Activated effector memory CD4-positive, alpha-beta T cell treated with Interleukin-2 at 50 U/mL for 16 hours (primary cell): ENCODE results near the gene HOATZ.

Experiments
- DNase-seq: peaks from one replicate; pipeline ENCODE4 v3.0.0-alpha.2; 2020

Gene HOATZ

GRCh38 chr11:111550258-111550657 lies 35.7 kb downstream of the HOATZ start:
- no peak for DNase-seq

GRCh38 chr11:111554532-111554931 lies 40.0 kb downstream of the HOATZ start:
- no peak for DNase-seq

DNA sequence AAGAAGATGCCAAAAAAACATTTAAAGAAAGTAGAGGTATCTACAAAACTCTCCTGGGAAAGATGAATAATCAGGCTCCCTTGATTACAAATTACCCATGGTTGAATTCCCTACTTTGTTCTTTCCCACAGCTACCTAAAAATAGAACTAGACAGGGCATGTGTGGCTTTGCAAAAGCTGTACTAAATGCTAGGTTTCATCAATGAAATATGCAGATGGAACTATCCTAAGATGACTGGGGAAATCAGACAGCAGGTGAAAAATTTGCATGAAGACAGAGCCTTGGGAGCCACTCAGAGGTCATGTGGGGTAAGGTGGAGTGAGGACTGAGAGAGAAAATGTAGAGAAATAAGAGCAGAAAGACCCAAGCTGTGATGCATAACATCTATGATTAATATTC lies 40.7 kb downstream of the HOATZ start:
- DNase-seq = no peak

DNA sequence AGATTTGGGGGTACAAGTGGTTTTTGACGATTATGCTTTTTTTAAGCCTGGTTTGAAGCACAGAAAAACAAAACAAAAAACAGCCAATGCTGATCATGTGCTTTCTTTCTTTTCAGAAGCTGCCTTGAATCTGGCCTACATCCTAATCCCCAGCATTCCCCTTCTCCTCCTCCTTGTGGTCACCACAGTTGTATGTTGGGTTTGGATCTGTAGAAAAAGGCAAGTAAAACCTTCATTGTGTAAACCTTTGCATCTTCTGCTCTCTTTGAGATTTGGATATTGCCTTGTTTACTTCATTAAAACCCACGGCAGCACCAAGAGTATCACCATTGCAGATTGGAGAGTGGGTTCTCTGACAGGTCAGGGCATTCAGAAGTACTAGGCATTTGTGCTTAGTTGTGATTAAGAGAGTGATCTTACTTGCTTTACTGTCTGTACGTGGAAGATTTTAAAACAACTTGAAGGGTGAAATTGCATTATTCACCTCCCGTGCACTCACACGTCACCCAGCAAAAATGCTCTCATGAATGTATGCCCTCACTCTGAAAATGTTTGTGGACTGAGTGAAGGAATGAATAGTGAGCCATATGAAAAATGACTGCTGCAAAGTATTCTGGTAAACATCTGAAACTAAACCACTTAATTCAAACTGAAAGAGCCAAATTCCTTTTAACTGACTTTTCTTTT lies 43.0 kb downstream of the HOATZ start:
- DNase-seq = no peak

- DNase-seq = no peak
These were observed 45.4 kb downstream of the HOATZ start for GRCh38 chr11:111559800-111560464.

DNA sequence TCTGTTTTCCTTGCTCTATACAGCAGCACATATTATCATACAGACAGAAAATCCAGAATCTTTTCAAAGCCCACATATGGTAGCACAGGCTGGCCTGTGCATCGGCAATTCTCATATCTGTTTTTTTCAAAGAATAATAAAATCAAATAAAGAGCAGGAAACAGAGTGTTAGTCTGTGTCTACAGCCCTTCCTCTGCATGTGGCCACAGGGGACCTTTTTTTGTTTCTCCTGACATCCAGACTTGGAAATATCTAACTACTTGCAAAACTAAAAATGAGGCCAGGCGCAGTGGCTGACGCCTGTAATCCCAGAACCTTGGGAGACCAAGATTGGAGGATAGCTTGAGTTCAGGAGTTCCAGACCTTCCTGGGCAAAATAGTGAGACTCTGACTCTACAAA lies 46.2 kb downstream of the HOATZ start:
- no peak for DNase-seq

DNA sequence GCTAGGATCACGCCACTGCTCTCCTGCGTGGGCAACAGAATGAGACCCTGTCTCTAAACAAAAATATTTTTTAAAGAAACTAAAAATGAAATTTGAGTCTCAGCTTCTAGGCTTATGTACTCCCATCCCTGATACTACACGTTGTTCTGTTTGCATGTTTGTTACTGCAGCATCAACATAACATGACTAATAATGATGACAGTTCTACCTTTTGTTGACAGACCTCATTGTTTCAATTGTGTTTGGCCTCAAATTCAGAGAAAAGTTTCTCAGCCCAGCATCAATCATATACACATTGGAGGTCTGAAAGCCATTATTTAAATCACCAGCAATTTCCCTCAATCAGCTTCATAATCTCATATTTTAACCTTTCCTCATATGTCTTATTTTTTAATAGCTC lies 46.7 kb downstream of the HOATZ start:
- DNase-seq = no peak

GRCh38 chr11:111561791-111562325 lies 47.3 kb downstream of the HOATZ start:
- DNase-seq = no peak

- DNase-seq = no peak
These were observed 48.3 kb downstream of the HOATZ start for GRCh38 chr11:111562692-111563389.

DNA sequence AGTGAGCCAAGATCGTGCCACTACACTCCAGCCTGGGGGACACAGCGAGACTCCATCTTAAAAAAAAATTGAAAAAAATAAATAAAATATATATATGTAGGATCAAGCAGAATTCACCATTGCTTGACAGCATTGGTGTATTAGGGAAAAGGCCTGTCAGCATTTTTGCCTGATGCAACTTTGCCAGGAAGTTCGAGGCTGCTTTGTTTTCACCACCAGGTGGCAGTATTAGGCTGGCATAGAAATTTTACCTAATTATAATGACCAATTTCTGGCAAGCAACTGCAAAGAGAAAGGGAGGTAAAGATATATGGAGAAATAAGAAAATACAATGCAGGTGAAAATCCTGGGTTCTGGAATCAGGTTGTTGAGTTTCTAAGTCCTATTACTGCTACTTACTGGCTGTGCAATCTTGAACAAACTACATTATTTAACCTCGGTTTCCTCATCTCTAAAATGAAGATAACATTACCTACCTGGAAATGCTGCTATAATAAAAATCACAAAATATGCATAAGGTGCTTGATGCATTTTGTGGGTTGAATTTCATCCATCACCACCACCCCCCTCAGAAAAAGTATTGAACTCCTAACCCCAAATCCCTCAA lies 50.6 kb downstream of the HOATZ start:
- peak; percentile 27 for DNase-seq

- no peak for DNase-seq
These were observed 51.7 kb downstream of the HOATZ start for GRCh38 chr11:111566324-111566723.

DNA sequence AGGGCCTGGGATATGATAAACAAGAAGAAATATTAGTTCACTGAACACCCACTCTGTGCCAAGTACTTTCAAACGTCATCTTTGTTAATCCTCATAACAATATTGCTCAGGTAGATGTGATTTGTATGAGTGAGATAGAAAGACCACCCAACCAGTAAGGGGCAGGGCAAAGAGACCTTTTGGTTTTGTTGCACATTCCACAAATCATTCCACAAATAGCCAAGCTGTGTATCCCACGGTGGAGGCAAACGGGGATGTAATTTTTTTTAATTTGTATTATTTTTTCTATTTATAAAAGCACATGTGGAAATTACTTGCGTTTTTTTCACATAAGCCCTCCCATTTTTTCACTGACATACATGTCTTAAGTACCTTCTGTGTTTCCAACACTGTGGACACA lies 54.9 kb downstream of the HOATZ start:
- DNase-seq = no peak

DNA sequence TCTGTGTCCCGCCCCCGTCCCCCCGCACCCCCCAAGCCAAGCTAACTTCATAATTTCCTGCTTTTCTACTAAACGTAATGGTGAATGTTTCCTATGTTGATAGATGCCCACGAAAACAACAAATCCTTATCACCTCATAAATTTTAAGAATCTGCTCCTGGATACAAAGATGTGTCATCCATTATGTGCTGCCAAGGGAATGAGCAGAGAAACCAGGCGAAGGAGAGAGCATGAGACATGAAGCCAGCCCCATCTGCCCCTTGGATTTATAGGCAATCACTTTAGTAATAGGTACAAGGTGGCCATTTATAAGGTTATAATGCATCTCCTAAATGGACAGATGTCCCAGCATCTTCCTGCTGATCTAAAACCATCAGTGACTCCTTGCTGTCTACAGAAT lies 56.2 kb downstream of the HOATZ start:
- DNase-seq = no peak

- no peak for DNase-seq
These were observed 57.4 kb downstream of the HOATZ start for GRCh38 chr11:111571829-111572501.

- no peak for DNase-seq
These were observed 58.0 kb downstream of the HOATZ start for GRCh38 chr11:111572581-111572980.

DNA sequence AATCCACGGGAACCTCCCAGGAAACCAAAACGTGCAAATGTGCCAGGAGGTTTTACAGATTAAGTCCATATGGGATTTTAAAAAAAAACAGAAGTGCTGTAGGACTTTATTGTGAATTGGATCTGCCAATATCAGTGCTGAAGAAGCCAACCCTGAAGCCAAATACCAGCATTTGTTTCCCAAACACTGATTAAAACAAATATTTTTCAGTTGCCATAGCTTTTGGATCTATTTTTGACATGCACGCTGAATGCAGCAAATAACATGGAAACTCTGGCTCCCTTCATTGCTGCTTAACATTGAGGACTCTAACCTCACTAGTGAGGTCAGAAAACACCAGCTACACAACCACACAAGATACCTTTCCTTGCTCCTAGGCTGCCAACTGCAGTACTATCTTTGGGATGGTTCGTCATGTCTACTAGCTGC lies 59.3 kb downstream of the HOATZ start:
- DNase-seq = no peak

- DNase-seq = no peak
These were observed 60.0 kb downstream of the HOATZ start for GRCh38 chr11:111574373-111575225.

DNA sequence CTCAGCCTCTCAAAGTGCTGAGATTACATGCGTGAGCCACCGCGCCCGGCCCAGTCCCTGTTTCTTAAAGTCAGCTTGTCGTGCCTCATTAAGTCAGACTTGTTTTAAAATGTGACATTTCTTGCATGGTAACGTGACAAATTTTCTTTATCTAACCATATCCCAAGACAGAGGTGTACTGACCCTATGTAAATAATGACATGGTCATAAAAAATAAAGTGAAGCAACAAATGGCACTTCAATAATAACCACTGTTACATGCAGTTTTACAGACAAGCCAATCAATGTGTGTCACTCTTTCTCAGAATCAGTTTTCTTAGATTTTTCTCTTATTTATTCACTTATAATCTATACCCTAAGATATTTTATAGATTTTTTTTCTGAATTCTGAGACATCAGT lies 61.2 kb downstream of the HOATZ start:
- DNase-seq = no peak

GRCh38 chr11:111577821-111578220 lies 63.2 kb downstream of the HOATZ start:
- no peak for DNase-seq

DNA sequence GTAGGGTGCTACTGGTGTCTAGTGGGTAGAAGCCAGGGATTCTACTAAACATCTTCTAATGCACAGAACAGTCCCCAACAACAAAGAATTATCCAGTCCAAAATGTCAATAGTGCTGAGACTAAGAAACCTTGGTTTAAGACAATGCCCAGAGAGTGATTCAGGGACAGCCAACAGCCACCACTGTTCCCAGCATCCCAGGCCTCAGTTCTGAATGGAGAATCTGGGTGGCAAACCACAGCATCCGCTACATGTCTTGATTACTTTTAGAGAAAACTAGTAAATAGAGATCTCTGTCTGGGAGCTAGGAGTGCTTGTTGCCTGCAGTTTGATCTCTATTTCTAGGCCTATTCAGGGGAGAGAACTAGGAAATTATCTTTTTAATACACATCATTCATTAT lies 66.8 kb downstream of the HOATZ start:
- DNase-seq = no peak

- no peak for DNase-seq
These were observed 67.6 kb downstream of the HOATZ start for GRCh38 chr11:111582163-111582562.

DNA sequence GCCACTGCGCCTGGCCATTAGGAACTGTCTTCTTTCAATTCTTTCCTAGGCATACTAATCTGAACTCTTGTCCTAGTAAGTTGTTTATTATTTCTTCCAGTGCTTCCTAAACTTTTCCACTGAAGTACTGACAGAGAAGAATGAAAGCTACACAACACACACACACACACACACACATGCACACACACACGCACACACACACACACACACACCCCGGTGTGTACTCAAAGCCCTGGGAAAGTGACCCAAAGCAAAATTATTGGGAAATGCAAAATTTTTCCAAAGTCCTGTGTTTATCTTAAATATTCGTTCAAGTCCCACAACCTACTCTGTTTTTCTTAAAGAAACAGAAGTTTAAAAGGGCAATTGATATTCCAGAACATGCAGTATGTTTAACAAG lies 68.3 kb downstream of the HOATZ start:
- no peak for DNase-seq
